ENCODE results near the gene NAP1L5.

NAP1L5 gene

GRCh38 chr4:88697588-88698329, at the start of gene NAP1L5:
Gene NAP1L5 (minus strand): TSS chr4:88697829. CDS start chr4:88697754, 75 bp downstream.
- peak; percentile 62 for DNase-seq

- no peak for DNase-seq
Observed at GRCh38 chr4:88747351-88747750, 49.7 kb upstream of the NAP1L5 start.

GRCh38 chr4:88746206-88746605, 48.6 kb upstream of the NAP1L5 start:
- no peak for DNase-seq

- DNase-seq: no peak
Observed at GRCh38 chr4:88745581-88746163, 48.0 kb upstream of the NAP1L5 start.

- no peak for DNase-seq
Observed at GRCh38 chr4:88745175-88745574, 47.5 kb upstream of the NAP1L5 start.

GRCh38 chr4:88744609-88745008, 47.0 kb upstream of the NAP1L5 start:
- DNase-seq: no peak

GRCh38 chr4:88743696-88744095, 46.1 kb upstream of the NAP1L5 start:
- DNase-seq: no peak

- DNase-seq: no peak
Observed at GRCh38 chr4:88742561-88742960, 44.9 kb upstream of the NAP1L5 start.

GRCh38 chr4:88738180-88738579, 40.6 kb upstream of the NAP1L5 start:
- DNase-seq: no peak

GRCh38 chr4:88737307-88737941, 39.8 kb upstream of the NAP1L5 start:
- no peak for DNase-seq

- no peak for DNase-seq
Observed at GRCh38 chr4:88736264-88736663, 38.6 kb upstream of the NAP1L5 start.

- no peak for DNase-seq
Observed at GRCh38 chr4:88735564-88735963, 37.9 kb upstream of the NAP1L5 start.

GRCh38 chr4:88734403-88734949, 36.8 kb upstream of the NAP1L5 start:
- no peak for DNase-seq

- DNase-seq: no peak
Observed at GRCh38 chr4:88732714-88733368, 35.2 kb upstream of the NAP1L5 start.

GRCh38 chr4:88731381-88731780, 33.8 kb upstream of the NAP1L5 start:
- DNase-seq: no peak

- DNase-seq: no peak
Observed at GRCh38 chr4:88730811-88731210, 33.2 kb upstream of the NAP1L5 start.

GRCh38 chr4:88729146-88729760, 31.6 kb upstream of the NAP1L5 start:
- DNase-seq: no peak

- no peak for DNase-seq
Observed at GRCh38 chr4:88728146-88728545, 30.5 kb upstream of the NAP1L5 start.

GRCh38 chr4:88725986-88726385, 28.4 kb upstream of the NAP1L5 start:
- DNase-seq: no peak

- DNase-seq: no peak
Observed at GRCh38 chr4:88725143-88725542, 27.5 kb upstream of the NAP1L5 start.

GRCh38 chr4:88724406-88724805, 26.8 kb upstream of the NAP1L5 start:
- DNase-seq: no peak

- DNase-seq: no peak
Observed at GRCh38 chr4:88722828-88723227, 25.2 kb upstream of the NAP1L5 start.

- no peak for DNase-seq
Observed at GRCh38 chr4:88722276-88722780, 24.7 kb upstream of the NAP1L5 start.

Measured in suppressor macrophage treated with lipopolysaccharide for 4 hours (primary cell).